ENCODE measurements around the gene GRIK2.

DNA sequence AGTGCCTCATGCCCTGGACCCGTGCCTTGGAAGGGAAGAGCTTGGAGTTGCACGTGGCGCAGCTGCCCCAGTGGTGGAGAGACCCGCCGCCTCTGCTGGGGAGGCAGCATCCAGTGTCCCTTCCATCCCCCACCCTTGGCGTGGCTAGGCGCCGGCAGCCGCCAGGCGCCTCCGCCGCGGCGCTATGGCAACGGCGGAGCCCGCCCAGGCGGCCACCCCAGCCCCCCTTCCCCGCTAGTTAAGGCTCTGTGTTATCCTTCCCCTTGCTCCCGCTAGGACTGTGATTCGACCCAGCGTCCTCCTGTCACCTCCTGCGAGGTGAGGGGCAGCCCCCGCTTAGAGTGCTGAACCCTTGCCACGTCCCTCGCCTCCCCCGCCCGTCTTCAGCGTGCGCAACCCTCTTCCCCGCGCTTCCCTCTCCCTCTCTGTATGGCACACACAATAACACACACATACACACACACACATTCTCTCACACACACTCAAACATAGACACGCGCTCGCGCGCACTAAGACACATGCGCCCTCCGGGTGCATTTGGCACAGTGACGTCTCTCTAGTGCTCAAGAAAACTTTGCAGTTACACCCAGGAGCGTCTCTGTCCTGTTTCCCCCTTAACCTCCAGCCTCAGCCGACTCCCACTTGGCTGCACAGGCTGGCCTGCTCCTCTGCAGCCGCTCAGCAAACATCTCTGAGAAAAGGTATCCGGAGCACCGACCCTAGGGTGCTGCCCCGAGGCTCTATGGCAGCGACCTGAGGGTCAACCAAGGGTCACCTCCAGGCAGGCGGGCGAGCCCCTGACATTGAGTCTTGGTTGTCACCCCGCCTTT is 8.5 kb downstream of the GRIK2 start:
- TF ChIP-seq, protein P1, sequence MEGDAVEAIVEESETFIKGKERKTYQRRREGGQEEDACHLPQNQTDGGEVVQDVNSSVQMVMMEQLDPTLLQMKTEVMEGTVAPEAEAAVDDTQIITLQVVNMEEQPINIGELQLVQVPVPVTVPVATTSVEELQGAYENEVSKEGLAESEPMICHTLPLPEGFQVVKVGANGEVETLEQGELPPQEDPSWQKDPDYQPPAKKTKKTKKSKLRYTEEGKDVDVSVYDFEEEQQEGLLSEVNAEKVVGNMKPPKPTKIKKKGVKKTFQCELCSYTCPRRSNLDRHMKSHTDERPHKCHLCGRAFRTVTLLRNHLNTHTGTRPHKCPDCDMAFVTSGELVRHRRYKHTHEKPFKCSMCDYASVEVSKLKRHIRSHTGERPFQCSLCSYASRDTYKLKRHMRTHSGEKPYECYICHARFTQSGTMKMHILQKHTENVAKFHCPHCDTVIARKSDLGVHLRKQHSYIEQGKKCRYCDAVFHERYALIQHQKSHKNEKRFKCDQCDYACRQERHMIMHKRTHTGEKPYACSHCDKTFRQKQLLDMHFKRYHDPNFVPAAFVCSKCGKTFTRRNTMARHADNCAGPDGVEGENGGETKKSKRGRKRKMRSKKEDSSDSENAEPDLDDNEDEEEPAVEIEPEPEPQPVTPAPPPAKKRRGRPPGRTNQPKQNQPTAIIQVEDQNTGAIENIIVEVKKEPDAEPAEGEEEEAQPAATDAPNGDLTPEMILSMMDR (IDR thresholded peaks at IDR 0.05): no peak
- no peak for TF ChIP-seq EP300 (IDR thresholded peaks at IDR 0.05)
